ENCODE measurements around the gene CLEC1B.

CLEC1B gene

DNA sequence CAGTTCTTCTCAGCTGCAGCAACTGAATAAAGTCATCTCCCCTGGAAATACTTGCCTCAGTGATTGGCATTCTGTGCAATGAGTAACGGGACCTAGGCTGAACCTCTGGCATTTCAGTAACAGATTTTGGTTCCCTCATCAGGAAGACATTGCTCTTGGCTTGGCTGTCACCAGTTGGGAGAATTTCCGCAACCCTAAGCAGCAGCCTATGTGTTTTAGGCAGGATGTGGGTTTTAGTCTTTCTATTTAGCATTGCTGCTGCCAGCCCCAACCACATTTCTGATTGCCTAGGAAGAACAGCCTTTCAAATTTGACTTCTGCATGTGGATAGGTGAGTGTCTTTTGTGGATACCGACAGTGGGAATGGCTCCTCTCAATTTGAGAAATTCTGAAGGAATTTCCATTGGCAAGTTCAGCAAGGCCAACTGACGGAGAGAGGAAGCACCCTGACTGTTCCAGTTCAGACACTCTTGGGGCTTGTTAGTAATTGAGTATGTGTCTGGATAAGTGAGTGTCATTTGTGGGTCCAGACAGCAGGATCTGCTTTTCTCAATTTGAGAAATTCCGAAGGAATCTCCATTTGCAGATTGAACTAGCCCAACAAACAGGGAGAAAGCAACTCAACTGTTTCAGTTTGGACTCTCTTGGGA is 47.8 kb downstream of the CLEC1B start:
- H3K9me3 Mint-ChIP-seq, result no peaks in the 10 kb centered on the region
- peak; percentile 15 to 25 for DNase-seq
- ATAC-seq, result peak; percentile 82
- H3K4me3 Mint-ChIP-seq, result peak overlapping the region in 1 of 2 donors; percentile 32
- no peaks in the 10 kb centered on the region for H3K27me3 Mint-ChIP-seq
- peaks cover 54% of the 10 kb centered on the region for H3K4me1 Mint-ChIP-seq
- H3K27ac Mint-ChIP-seq, result no peak overlapping the region

GRCh38 chr12:9948606-9949296 is 50.2 kb downstream of the CLEC1B start:
- H3K27ac Mint-ChIP-seq, result no peak overlapping the region
- H3K4me1 Mint-ChIP-seq, result peaks cover 55% of the 10 kb centered on the region
- no peaks in the 10 kb centered on the region for H3K9me3 Mint-ChIP-seq
- H3K4me3 Mint-ChIP-seq, result peak overlapping the region; percentile 8 to 45
- DNase-seq, result no peak
- H3K27me3 Mint-ChIP-seq, result no peaks in the 10 kb centered on the region
- ATAC-seq, result peak; percentile 95

- DNase-seq, result no peak
Observed at GRCh38 chr12:9947674-9948073, 51.2 kb downstream of the CLEC1B start.

GRCh38 chr12:9944391-9944790 is 54.5 kb downstream of the CLEC1B start:
- peak overlapping the region; percentile 0 to 23 for H3K4me3 Mint-ChIP-seq
- no peak overlapping the region for H3K27ac Mint-ChIP-seq
- peaks cover 28% of the 10 kb centered on the region for H3K4me1 Mint-ChIP-seq
- H3K9me3 Mint-ChIP-seq, result no peaks in the 10 kb centered on the region
- no peak for DNase-seq
- no peaks in the 10 kb centered on the region for H3K27me3 Mint-ChIP-seq
- no peak for ATAC-seq

More at GRCh38 chr12:9947674-9948073, 51.2 kb downstream of the CLEC1B start:
- Mint-ChIP-seq H3K4me3 (no peak overlapping the region), H3K9me3 (no peaks in the 10 kb centered on the region), H3K27me3 (no peaks in the 10 kb centered on the region), H3K27ac (no peak overlapping the region), H3K4me1 (peaks cover 55% of the 10 kb centered on the region)
- ATAC-seq, result no peak

DNA sequence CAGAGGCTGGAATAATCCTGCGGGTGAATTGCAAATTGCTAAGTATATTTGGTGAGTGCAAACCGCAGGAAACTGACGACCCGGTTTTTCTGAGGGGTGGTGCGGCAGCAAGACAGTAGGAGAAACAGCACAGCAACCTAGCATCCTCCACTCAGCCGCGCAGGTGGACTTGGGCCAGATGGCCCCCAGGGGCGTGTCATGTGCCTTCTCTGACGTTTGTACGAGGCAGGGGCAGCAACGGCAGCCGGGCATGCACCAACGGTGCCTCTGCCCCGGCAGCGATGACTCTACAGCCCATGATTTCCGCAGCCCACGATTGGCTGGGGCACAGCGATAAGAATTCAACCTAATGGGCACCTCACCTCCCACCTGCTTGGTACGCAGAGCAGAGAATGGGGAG is 55.7 kb downstream of the CLEC1B start:
- ATAC-seq (peak; percentile 83), DNase-seq (peak in 1 of 2 donors; percentile 24)
- peaks cover 16% of the 10 kb centered on the region for H3K4me1 Mint-ChIP-seq
- no peaks in the 10 kb centered on the region for H3K9me3 Mint-ChIP-seq
- peak overlapping the region; percentile 74 to 75 for H3K4me3 Mint-ChIP-seq
- no peaks in the 10 kb centered on the region for H3K27me3 Mint-ChIP-seq
- peak overlapping the region in 1 of 2 donors; percentile 67 for H3K27ac Mint-ChIP-seq

Data from stimulated activated naive CD8-positive, alpha-beta T cell treated with anti-CD3 and anti-CD28 coated beads, Interleukin-15, amount 100 ng/mL, for 72 hours (primary cell).